Measurements from ENCODE around the gene HOXA5. TPM values are rescaled to one million over a fixed set of nuclear protein-coding genes. Genes with fewer than 3 reads are reported as not detected.

The HOXA5 gene
- total and polyA plus RNA-seq, 8 donors: 0.24 to 1.4 (median 0.81) TPM; not detected in 1

DNA sequence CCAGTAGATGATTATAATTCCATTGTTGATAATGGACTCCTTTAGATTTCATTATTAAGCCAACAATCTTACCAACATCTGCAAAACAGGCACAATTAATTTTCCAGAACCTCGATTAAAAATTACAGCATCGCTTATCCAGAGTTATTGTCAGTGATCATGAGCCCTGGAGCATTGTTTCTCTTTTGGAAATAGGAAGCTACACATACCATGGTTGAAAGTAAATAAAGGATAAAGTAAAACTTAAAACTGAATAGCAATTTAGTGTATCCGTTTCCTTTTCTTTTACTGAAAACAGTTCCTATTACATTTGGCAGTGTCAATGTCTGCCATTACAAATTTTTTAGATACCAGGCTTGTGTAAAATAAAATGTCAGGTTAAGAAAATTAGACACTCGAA, 31.1 kb downstream of the HOXA5 start:
- Histone ChIP-seq H3K4me1 (no peaks in the 10 kb centered on the region), H3K9me3 (no peaks in the 10 kb centered on the region), H3K27me3 (peaks cover 0 to 55% (median 3%) of the 10 kb centered on the region in 4 donors), H3K4me3 (no peak overlapping the region), H3K27ac (peak overlapping the region in 1 of 4 donors; percentile 69), H3K36me3 (no peaks in the 10 kb centered on the region)
- TF ChIP-seq, protein P1, sequence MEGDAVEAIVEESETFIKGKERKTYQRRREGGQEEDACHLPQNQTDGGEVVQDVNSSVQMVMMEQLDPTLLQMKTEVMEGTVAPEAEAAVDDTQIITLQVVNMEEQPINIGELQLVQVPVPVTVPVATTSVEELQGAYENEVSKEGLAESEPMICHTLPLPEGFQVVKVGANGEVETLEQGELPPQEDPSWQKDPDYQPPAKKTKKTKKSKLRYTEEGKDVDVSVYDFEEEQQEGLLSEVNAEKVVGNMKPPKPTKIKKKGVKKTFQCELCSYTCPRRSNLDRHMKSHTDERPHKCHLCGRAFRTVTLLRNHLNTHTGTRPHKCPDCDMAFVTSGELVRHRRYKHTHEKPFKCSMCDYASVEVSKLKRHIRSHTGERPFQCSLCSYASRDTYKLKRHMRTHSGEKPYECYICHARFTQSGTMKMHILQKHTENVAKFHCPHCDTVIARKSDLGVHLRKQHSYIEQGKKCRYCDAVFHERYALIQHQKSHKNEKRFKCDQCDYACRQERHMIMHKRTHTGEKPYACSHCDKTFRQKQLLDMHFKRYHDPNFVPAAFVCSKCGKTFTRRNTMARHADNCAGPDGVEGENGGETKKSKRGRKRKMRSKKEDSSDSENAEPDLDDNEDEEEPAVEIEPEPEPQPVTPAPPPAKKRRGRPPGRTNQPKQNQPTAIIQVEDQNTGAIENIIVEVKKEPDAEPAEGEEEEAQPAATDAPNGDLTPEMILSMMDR (IDR thresholded peaks at IDR 0.05): no peak
- no peak for FAIRE-seq
- 32 to 42% methylated on average over 4 of the region's 4 CpGs for WGBS, 2 donors
- intact Hi-C loops (cut with DNase I): no loop called here
- ATAC-seq: no peak
- no peak for DNase-seq

GRCh38 chr7:27111751-27112277, 31.7 kb downstream of the HOXA5 start:
- DNase-seq (no peak), FAIRE-seq (no peak)
- no peak overlapping the region for H3K4me3 ChIP-seq

DNA sequence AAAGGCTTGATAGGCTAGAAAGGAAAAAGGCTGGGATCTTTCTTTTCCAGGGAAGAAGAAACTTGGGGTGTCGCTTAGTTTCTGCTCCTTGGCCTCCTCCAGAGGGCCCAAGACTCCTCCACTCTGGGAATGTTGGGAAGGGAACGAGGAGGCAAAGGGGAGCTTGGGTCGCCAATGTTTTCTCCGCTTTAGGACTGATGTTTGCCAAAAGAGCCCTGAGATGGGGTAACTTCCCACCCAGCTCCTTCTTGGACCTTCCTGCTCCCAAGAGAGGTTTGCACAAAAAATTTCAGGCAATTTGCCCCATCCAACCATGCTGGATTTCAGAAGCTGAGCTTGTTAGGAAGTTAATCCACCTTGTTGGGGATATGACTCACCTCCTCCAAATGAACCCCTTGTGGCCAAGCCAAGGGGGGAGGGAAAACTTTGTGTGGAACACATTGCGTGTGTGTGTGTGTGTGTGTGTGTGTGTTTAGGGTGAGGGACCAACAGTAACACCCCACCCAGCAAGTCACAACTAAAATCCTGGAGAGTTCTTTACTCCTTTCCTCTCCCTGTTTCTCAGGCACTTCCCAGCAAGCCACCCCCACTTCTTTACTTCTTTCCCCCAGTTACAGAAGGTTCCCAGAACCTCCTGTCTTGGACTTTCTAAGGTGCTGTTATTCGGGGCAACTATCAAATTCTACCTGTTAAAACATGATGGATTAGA, 32.3 kb downstream of the HOXA5 start:
- no peak for FAIRE-seq
- 15 to 29% methylated on average over 5 to 6 of the region's 6 CpGs for WGBS, 2 donors

More at GRCh38 chr7:27111751-27112277, 31.7 kb downstream of the HOXA5 start:
- ATAC-seq: no peak
- TF ChIP-seq, protein P1 (IDR thresholded peaks at IDR 0.05): no peak
- no peaks in the 10 kb centered on the region for H3K9me3 ChIP-seq
- H3K27me3 ChIP-seq: peaks cover 0 to 55% (median 5%) of the 10 kb centered on the region in 4 donors
- no peak overlapping the region for H3K27ac ChIP-seq
- WGBS, 2 donors: 13 to 14% methylated on average over 4 of the region's 4 CpGs
- intact Hi-C loops (cut with DNase I): no loop called here
- no peaks in the 10 kb centered on the region for H3K36me3 ChIP-seq
- H3K4me1 ChIP-seq: no peaks in the 10 kb centered on the region

DNA sequence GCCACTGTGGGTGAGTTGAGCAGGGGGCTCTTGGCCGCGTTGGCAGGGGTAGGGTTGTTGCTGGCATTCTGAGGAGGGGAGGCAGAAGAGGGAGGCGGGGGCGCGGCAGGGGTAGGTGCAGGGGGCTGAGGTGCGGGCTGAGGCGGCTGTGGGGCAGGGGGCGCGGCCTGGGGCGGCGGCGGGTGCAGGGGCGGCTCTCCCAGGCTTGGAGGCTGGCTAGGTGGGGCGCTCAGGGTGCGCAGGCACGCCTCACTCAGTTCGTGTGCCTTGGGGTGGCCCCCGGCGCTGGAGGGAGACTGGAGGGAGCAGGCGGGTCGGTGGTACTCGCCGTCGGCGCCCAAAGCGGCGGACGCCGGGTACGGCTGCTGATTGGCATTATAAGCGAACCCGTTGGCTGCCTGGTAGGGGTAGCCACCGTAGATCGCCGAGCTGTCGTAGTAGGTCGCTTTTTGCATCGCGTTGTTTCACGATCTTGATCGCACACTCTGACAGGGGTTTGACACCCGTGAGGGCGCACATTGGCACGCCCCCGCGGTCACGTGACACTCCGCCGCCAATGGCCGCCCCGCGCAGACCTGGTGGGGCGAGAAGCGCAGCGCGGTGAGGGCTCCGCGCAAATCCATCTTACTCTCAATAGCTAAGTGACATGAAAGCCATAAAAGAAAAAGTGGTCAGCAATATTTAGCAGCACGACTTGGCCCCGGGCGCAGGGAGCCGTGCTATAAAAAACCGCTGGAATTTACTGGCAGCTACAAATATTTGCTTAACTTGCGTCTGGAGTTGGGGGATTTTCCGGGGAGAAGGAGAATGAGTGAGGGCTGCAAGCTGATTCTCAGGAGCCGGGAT, 33.1 kb downstream of the HOXA5 start:
- Histone ChIP-seq H3K36me3 (no peaks in the 10 kb centered on the region), H3K4me3 (no peak overlapping the region), H3K9me3 (no peaks in the 10 kb centered on the region), H3K27ac (peak overlapping the region in 1 of 4 donors; percentile 18), H3K4me1 (no peaks in the 10 kb centered on the region), H3K27me3 (peaks cover 0 to 62% (median 4%) of the 10 kb centered on the region in 4 donors)
- FAIRE-seq (no peak), ATAC-seq (peak in 3 of 4 donors; percentile 10 to 34 (median 17)), DNase-seq (peak in 1 of 6 donors; percentile 60)
- TF ChIP-seq, protein P1 (IDR thresholded peaks at IDR 0.05): no peak
- 15 to 25% methylated on average over 61 to 66 of the region's 66 CpGs for WGBS, 2 donors
- intact Hi-C loops (cut with DNase I): no loop called here

More for the DNA sequence above, 32.3 kb downstream of the HOXA5 start:
- Histone ChIP-seq H3K36me3 (no peaks in the 10 kb centered on the region), H3K9me3 (no peaks in the 10 kb centered on the region), H3K4me3 (no peak overlapping the region), H3K27ac (peak overlapping the region in 1 of 4 donors; percentile 18), H3K27me3 (peaks cover 0 to 60% (median 6%) of the 10 kb centered on the region in 4 donors), H3K4me1 (no peaks in the 10 kb centered on the region)
- ATAC-seq: peak in 2 of 4 donors; percentile 4 to 24
- DNase-seq: no peak
- intact Hi-C loops (cut with DNase I): no loop called here
- TF ChIP-seq, protein P1 (IDR thresholded peaks at IDR 0.05): no peak
